Measurements from ENCODE around the gene VGF. TPM values are rescaled to one million over a fixed set of nuclear protein-coding genes. Genes with fewer than 3 reads are reported as not detected.

VGF gene
- total RNA-seq, 1 donor from 2014 or later: 0.65 TPM

DNA sequence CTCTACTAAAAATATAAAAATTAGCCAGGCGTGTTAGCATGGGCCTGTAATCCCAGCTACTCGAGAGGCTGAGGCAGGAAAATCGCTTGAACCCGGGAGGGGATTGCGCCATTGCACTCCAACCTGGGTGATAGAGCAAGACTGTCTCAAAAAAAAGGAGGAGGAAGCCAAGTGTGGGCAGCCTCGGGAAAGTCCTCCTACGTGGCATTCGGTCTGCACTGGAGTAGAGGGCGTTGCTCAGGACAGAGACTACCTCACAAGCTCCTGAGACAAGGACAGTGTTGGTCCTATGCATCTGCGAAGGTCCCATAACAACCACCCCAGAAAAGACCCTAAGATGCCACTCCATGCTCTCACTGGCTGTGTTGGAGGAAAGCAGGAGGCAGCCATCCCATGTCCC is 48.5 kb downstream of the VGF start:
- TF ChIP-seq EZH2phosphoT487 (IDR thresholded peaks at IDR 0.05) (no peak), EZH2 (IDR thresholded peaks at IDR 0.05) (no peak), CTCF (IDR thresholded peaks at IDR 0.05) (no peak)
- Histone ChIP-seq H3K27ac (no peak overlapping the region), H3K36me3 (no peaks in the 10 kb centered on the region), H3K9ac (no peak overlapping the region), H3K4me1 (peaks cover 3% of the 10 kb centered on the region), H3K27me3 (no peaks in the 10 kb centered on the region), H3K4me3 (no peak overlapping the region), H3K4me2 (no peak overlapping the region), H3K79me2 (ENCODE audit: low read depth) (no peaks in the 10 kb centered on the region), H3F3A (ENCODE audit: low read depth) (peaks cover 5% of the 10 kb centered on the region), H3K9me3 (ENCODE audit: low read depth) (no peaks in the 10 kb centered on the region), H4K20me1 (ENCODE audit: low read depth) (no peaks in the 10 kb centered on the region), H2AFZ (replicated peaks) (no peak overlapping the region)
- H3K9me3 Mint-ChIP-seq: no peaks in the 10 kb centered on the region
- no peak for DNase-seq (ENCODE audit: low spot score)
- peaks cover 6% of the 10 kb centered on the region for H3K27me3 Mint-ChIP-seq (ENCODE audit: insufficient read depth, low read depth)
- no peaks in the 10 kb centered on the region for H3K36me3 Mint-ChIP-seq
- H3K4me1 Mint-ChIP-seq: peaks cover 10% of the 10 kb centered on the region
- no peak overlapping the region for H3K27ac Mint-ChIP-seq
- no peak overlapping the region for H3K4me3 Mint-ChIP-seq

GRCh38 chr7:101115215-101115614 is 50.2 kb downstream of the VGF start:
- DNase-seq (ENCODE audit: low spot score): no peak
- Mint-ChIP-seq H3K27ac (peak overlapping the region; percentile 50), H3K36me3 (no peaks in the 10 kb centered on the region), H3K4me3 (no peak overlapping the region), H3K9me3 (no peaks in the 10 kb centered on the region), H3K27me3 (ENCODE audit: insufficient read depth, low read depth) (peaks cover 7% of the 10 kb centered on the region), H3K4me1 (peaks cover 6% of the 10 kb centered on the region)
- Histone ChIP-seq H3K27me3 (no peaks in the 10 kb centered on the region), H2AFZ (replicated peaks) (no peak overlapping the region), H3K79me2 (ENCODE audit: low read depth) (no peaks in the 10 kb centered on the region), H3K4me1 (no peaks in the 10 kb centered on the region), H3K4me2 (no peak overlapping the region), H3F3A (ENCODE audit: low read depth) (peaks cover 3% of the 10 kb centered on the region), H4K20me1 (ENCODE audit: low read depth) (no peaks in the 10 kb centered on the region), H3K27ac (no peak overlapping the region), H3K9ac (no peak overlapping the region), H3K36me3 (no peaks in the 10 kb centered on the region), H3K4me3 (no peak overlapping the region), H3K9me3 (ENCODE audit: low read depth) (no peaks in the 10 kb centered on the region)
- no peak for TF ChIP-seq EZH2 (IDR thresholded peaks at IDR 0.05)
- no peak for TF ChIP-seq CTCF (IDR thresholded peaks at IDR 0.05)
- no peak for TF ChIP-seq EZH2phosphoT487 (IDR thresholded peaks at IDR 0.05)

- Histone ChIP-seq H3K4me1 (no peaks in the 10 kb centered on the region), H3K4me3 (no peak overlapping the region), H3K9me3 (ENCODE audit: low read depth) (no peaks in the 10 kb centered on the region), H3F3A (ENCODE audit: low read depth) (no peaks in the 10 kb centered on the region), H3K36me3 (no peaks in the 10 kb centered on the region), H3K9ac (no peak overlapping the region), H2AFZ (replicated peaks) (no peak overlapping the region), H4K20me1 (ENCODE audit: low read depth) (no peaks in the 10 kb centered on the region), H3K27me3 (no peaks in the 10 kb centered on the region), H3K27ac (no peak overlapping the region), H3K79me2 (ENCODE audit: low read depth) (no peaks in the 10 kb centered on the region), H3K4me2 (no peak overlapping the region)
- Mint-ChIP-seq H3K27me3 (ENCODE audit: insufficient read depth, low read depth) (peaks cover 6% of the 10 kb centered on the region), H3K9me3 (no peaks in the 10 kb centered on the region), H3K4me3 (no peak overlapping the region), H3K4me1 (peaks cover under 1% of the 10 kb centered on the region), H3K27ac (peak overlapping the region; percentile 78), H3K36me3 (no peaks in the 10 kb centered on the region)
- TF ChIP-seq CTCF (IDR thresholded peaks at IDR 0.05) (no peak), EZH2 (IDR thresholded peaks at IDR 0.05) (no peak), EZH2phosphoT487 (IDR thresholded peaks at IDR 0.05) (no peak)
- DNase-seq (ENCODE audit: low spot score): no peak
Measured at GRCh38 chr7:101114492-101114891, 50.9 kb downstream of the VGF start.

Data from neural progenitor cell (in vitro differentiated cells).